Measurements from ENCODE around the gene NFS1.

The NFS1 gene

GRCh38 chr20:35638751-35639150 is 60.4 kb downstream of the NFS1 start:
- no peak for DNase-seq (ENCODE audit: low read depth)
- TF ChIP-seq, protein P1, sequence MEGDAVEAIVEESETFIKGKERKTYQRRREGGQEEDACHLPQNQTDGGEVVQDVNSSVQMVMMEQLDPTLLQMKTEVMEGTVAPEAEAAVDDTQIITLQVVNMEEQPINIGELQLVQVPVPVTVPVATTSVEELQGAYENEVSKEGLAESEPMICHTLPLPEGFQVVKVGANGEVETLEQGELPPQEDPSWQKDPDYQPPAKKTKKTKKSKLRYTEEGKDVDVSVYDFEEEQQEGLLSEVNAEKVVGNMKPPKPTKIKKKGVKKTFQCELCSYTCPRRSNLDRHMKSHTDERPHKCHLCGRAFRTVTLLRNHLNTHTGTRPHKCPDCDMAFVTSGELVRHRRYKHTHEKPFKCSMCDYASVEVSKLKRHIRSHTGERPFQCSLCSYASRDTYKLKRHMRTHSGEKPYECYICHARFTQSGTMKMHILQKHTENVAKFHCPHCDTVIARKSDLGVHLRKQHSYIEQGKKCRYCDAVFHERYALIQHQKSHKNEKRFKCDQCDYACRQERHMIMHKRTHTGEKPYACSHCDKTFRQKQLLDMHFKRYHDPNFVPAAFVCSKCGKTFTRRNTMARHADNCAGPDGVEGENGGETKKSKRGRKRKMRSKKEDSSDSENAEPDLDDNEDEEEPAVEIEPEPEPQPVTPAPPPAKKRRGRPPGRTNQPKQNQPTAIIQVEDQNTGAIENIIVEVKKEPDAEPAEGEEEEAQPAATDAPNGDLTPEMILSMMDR (IDR thresholded peaks at IDR 0.05; ENCODE audit: low read depth, low read length, missing control alignments) = no peak
- H3K4me3 ChIP-seq (ENCODE audit: low read depth, low read length) = no peak overlapping the region
- in situ Hi-C loops (cut with HindIII; ENCODE audit: low sequenced_read_pairs) = no loop called here

- TF ChIP-seq, protein P1 (IDR thresholded peaks at IDR 0.05; ENCODE audit: low read depth, low read length, missing control alignments) = no peak
- in situ Hi-C loops (cut with HindIII; ENCODE audit: low sequenced_read_pairs) = no loop called here
- DNase-seq (ENCODE audit: low read depth) = no peak
- no peak overlapping the region for H3K4me3 ChIP-seq (ENCODE audit: low read depth, low read length)
Observed at GRCh38 chr20:35637276-35637675, 61.9 kb downstream of the NFS1 start.

- in situ Hi-C loops (cut with HindIII; ENCODE audit: low sequenced_read_pairs) = no loop called here
- TF ChIP-seq, protein P1 (IDR thresholded peaks at IDR 0.05; ENCODE audit: low read depth, low read length, missing control alignments) = no peak
- DNase-seq (ENCODE audit: low read depth) = no peak
- H3K4me3 ChIP-seq (ENCODE audit: low read depth, low read length) = no peak overlapping the region
Observed at GRCh38 chr20:35636095-35636494, 63.1 kb downstream of the NFS1 start.

DNA sequence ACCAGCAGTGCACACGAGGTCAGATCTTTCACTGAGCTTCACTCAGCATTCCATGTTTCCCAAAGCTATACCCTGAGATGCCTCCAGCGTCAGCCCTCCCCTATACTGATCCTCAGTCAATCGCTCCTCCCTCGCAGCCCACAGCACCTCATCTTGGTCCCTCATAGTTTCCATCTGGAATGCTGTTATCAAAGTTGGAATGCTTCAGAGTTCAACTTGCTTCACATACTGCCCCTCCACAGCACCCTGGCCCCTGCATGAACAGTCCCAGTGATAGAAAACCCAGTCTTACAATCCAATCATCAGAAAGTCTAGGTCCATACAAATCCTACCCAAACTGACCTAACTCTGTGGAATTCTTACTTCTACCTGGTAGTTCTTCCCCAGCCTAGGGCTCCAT is 63.5 kb downstream of the NFS1 start:
- no peak for DNase-seq (ENCODE audit: low read depth)
- TF ChIP-seq, protein P1 (IDR thresholded peaks at IDR 0.05; ENCODE audit: low read depth, low read length, missing control alignments) = no peak
- H3K4me3 ChIP-seq (ENCODE audit: low read depth, low read length) = no peak overlapping the region
- in situ Hi-C loops (cut with HindIII; ENCODE audit: low sequenced_read_pairs) = no loop called here

GRCh38 chr20:35632539-35633115 is 66.5 kb downstream of the NFS1 start:
- no peak overlapping the region for H3K4me3 ChIP-seq (ENCODE audit: low read depth, low read length)
- TF ChIP-seq, protein P1 (IDR thresholded peaks at IDR 0.05; ENCODE audit: low read depth, low read length, missing control alignments) = no peak
- in situ Hi-C loops (cut with HindIII; ENCODE audit: low sequenced_read_pairs) = no loop called here
- no peak for DNase-seq (ENCODE audit: low read depth)

DNA sequence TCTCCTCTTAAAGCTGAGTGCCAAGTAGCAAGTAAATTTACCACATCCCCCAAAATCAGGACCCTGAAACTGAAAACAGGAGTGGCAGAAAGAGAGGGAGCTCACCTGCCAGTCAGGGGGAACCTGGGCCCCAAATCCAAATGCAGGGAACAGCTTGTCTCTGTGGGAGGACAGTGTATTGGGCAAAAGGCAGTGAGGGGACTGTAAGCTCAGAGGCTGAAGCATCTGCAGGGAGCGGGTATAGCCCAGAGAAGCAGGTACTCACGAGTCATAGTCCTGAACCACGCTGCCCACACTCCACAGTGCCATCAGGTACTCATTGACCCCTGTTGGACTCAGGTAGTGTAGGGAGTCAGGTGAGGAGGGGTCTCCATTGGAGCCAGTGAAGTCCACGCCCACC is 68.5 kb downstream of the NFS1 start:
- TF ChIP-seq, protein P1 (IDR thresholded peaks at IDR 0.05; ENCODE audit: low read depth, low read length, missing control alignments) = no peak
- DNase-seq (ENCODE audit: low read depth) = no peak

More for the DNA sequence above, 68.5 kb downstream of the NFS1 start:
- in situ Hi-C loops (cut with HindIII; ENCODE audit: low sequenced_read_pairs) = no loop called here
- H3K4me3 ChIP-seq (ENCODE audit: low read depth, low read length) = no peak overlapping the region
